ENCODE data around the gene TCF20.

DNA sequence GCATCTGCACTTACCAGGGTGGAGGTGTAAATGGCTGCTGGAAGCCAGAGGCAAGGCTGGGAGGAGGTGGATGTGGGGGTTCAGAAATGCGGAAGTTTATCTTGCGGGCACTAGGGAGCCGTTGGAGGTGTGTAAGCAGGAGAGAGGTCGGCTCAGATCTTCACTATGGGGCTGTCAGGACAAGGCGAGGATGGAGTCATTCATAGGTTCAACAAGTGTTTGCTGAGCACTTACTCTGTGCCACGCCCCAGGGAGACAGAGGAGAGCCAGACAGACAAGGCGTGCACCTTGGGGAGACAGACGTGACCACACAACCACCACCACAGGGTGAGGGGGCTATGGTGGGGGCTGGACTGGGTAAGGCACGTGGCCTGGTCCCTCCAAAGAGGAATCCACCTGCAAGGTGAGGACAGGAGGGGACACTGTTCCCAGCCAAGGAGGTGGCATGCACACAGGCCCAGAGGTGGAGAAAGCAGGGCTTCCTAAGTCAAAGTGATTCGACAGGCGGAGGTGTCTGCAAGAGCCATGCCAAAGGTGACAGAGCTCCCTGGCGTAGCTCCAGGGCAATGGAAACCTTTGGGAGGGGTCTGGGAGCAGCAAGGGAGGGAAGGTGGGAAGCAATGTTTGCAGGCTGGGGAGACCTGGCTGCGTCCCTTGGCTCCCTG lies 30.8 kb upstream of the TCF20 start:
- TF ChIP-seq, protein P1, sequence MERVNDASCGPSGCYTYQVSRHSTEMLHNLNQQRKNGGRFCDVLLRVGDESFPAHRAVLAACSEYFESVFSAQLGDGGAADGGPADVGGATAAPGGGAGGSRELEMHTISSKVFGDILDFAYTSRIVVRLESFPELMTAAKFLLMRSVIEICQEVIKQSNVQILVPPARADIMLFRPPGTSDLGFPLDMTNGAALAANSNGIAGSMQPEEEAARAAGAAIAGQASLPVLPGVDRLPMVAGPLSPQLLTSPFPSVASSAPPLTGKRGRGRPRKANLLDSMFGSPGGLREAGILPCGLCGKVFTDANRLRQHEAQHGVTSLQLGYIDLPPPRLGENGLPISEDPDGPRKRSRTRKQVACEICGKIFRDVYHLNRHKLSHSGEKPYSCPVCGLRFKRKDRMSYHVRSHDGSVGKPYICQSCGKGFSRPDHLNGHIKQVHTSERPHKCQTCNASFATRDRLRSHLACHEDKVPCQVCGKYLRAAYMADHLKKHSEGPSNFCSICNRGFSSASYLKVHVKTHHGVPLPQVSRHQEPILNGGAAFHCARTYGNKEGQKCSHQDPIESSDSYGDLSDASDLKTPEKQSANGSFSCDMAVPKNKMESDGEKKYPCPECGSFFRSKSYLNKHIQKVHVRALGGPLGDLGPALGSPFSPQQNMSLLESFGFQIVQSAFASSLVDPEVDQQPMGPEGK (CRISPR knock-in tag; IDR thresholded peaks at IDR 0.05; ENCODE audit: borderline replicate concordance), result no peak
- no peak for TF ChIP-seq ARNTL (CRISPR knock-in tag; IDR thresholded peaks at IDR 0.05; ENCODE audit: borderline replicate concordance, low read depth)
- TF ChIP-seq ZFP30 (CRISPR knock-in tag; IDR thresholded peaks at IDR 0.05), result no peak
- TF ChIP-seq ZNF8 (CRISPR knock-in tag; IDR thresholded peaks at IDR 0.05), result no peak
- TF ChIP-seq ESRRG (CRISPR knock-in tag; IDR thresholded peaks at IDR 0.05), result no peak
- TF ChIP-seq ZC3H10 (CRISPR knock-in tag; IDR thresholded peaks at IDR 0.05), result no peak
- no peak for TF ChIP-seq GLIS3 (CRISPR knock-in tag; IDR thresholded peaks at IDR 0.05)
- no peak for TF ChIP-seq ZFP3 (CRISPR knock-in tag; IDR thresholded peaks at IDR 0.05)
- no peak for TF ChIP-seq ISL1 (CRISPR knock-in tag; IDR thresholded peaks at IDR 0.05)
